Muscle of leg (tissue), 11 donors: ENCODE data around the gene GPR37. TPM values are rescaled to one million over a fixed set of nuclear protein-coding genes. Genes with fewer than 3 reads are reported as not detected.
A peak's percentile ranks its signal among the peaks of the same experiment; 100 is the strongest.

Source experiments
- DNase-seq: peaks from one replicate; pipeline ENCODE4 v3.0.0; 2013
- H3K27ac ChIP-seq: one replicate; pipeline ENCODE4 v1.5.1; 2013; ENCODE audit warnings: mild to moderate bottlenecking, low read length, control low read depth
- H3K27me3 ChIP-seq: one replicate; pipeline ENCODE4 v1.6.1; 2013; ENCODE audit warnings: low read length; ENCODE audit not compliant: control insufficient read depth, insufficient read depth
- H3K36me3 ChIP-seq: one replicate; pipeline ENCODE4 v1.6.1; 2013; ENCODE audit warnings: low read length; ENCODE audit not compliant: control insufficient read depth, insufficient read depth
- H3K4me1 ChIP-seq: one replicate; pipeline ENCODE4 v1.6.1; 2013; ENCODE audit warnings: low read length; ENCODE audit not compliant: control insufficient read depth, insufficient read depth
- H3K4me3 ChIP-seq: one replicate; pipeline ENCODE4 v1.5.1; 2013; ENCODE audit warnings: low read length, control low read depth
- H3K9me3 ChIP-seq: replicated peaks from 2 replicates; pipeline ENCODE4 v1.6.1; 2013; ENCODE audit warnings: low read depth, low read length; ENCODE audit not compliant: control insufficient read depth
- WGBS: methylation state at CpG from one replicate; pipeline ENCODE4 v1.1.5; 2013; ENCODE audit warnings: missing lambda C conversion rate; ENCODE audit not compliant: insufficient coverage; 5-methylcytosine and 5-hydroxymethylcytosine counted together
- polyA plus RNA-seq, 8 donors: library from polyadenylated mRNA; unstranded; fragments of 120-200 nt; gene quantifications; one replicate each; pipeline versions ENCODE4 v1.2.1 to v1.2.3, GENCODE V29; 2013; ENCODE audit warnings: inconsistent platforms in 1 of 8, low replicate concordance in 1 of 8; ENCODE audit not compliant: insufficient read length in 8 of 8, insufficient read depth in 1 of 8
- total RNA-seq: library from RNA; stranded (reverse); fragments of 120-200 nt; gene quantifications from one replicate; pipeline ENCODE4 v1.2.4, GENCODE V29; 2013

GPR37 gene
- total and polyA plus RNA-seq, 9 donors: 14.9 to 54.6 (median 28.9) TPM

GRCh38 chr7:124799448-124799847 is 33.9 kb upstream of the GPR37 start:
- 100% methylated on average over 1 of the region's 6 CpGs for WGBS

GRCh38 chr7:124796771-124797170 is 31.2 kb upstream of the GPR37 start:
- Histone ChIP-seq H3K9me3 (no peaks in the 10 kb centered on the region), H3K36me3 (no peaks in the 10 kb centered on the region), H3K27me3 (no peaks in the 10 kb centered on the region), H3K4me1 (no peaks in the 10 kb centered on the region), H3K4me3 (no peak overlapping the region), H3K27ac (no peak overlapping the region)
- WGBS: no CpG with 5 or more reads among the region's 2 CpGs
- DNase-seq: no peak

More at GRCh38 chr7:124799448-124799847, 33.9 kb upstream of the GPR37 start:
- H3K36me3 ChIP-seq: no peaks in the 10 kb centered on the region
- no peaks in the 10 kb centered on the region for H3K9me3 ChIP-seq
- no peaks in the 10 kb centered on the region for H3K27me3 ChIP-seq
- H3K4me1 ChIP-seq: no peaks in the 10 kb centered on the region
- no peak overlapping the region for H3K4me3 ChIP-seq
- H3K27ac ChIP-seq: no peak overlapping the region
- no peak for DNase-seq

- no peak overlapping the region for H3K27ac ChIP-seq
- DNase-seq: no peak
- H3K9me3 ChIP-seq: no peaks in the 10 kb centered on the region
- H3K4me1 ChIP-seq: no peaks in the 10 kb centered on the region
- H3K36me3 ChIP-seq: no peaks in the 10 kb centered on the region
- no peaks in the 10 kb centered on the region for H3K27me3 ChIP-seq
- no peak overlapping the region for H3K4me3 ChIP-seq
- WGBS: 79% methylated on average over 3 of the region's 3 CpGs
Observed at GRCh38 chr7:124792696-124793095, 27.1 kb upstream of the GPR37 start.

DNA sequence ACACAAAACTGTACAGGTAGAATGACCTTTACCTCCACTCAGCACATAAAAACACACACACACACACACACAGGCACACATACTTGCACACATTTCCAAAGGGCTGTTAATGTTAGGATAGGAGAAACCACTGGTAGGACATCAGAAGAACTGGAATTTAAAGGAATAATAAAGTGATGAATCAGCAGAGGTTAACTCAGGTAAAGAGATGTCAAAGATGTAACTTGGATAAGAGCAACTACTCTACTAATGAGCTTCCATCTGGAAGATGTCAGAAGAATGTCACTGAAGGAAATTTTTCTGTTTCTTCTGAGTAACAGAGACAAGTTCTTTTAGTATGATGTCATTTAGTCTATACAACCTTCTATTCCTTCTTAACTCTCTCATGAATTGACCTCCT is 26.4 kb upstream of the GPR37 start:
- Histone ChIP-seq H3K36me3 (no peaks in the 10 kb centered on the region), H3K27me3 (no peaks in the 10 kb centered on the region), H3K9me3 (no peaks in the 10 kb centered on the region), H3K27ac (no peak overlapping the region), H3K4me3 (no peak overlapping the region), H3K4me1 (no peaks in the 10 kb centered on the region)
- no peak for DNase-seq

DNA sequence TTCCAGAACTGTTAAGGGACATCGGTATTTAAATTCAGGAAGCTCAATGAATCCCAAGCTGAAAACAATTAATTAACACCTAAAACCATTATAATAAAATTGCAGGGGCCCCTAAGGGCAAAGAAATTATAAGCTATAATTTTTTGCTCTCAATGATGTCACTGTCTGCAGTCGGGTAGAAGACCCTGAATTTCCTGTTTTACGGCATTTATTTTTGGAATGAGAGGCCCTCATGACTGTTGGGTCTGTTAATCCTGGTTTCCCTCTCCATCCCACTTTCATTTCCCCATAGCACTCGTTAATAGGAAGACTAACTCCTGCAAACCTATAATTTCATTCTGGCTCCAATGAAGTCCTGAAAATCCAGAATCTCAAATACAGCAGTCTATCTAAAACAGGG is 25.8 kb upstream of the GPR37 start:
- Histone ChIP-seq H3K36me3 (no peaks in the 10 kb centered on the region), H3K9me3 (no peaks in the 10 kb centered on the region), H3K4me1 (no peaks in the 10 kb centered on the region), H3K4me3 (no peak overlapping the region), H3K27me3 (no peaks in the 10 kb centered on the region), H3K27ac (no peak overlapping the region)
- DNase-seq: peak; percentile 1
- WGBS: 73% methylated on average over 1 of the region's 4 CpGs

GRCh38 chr7:124790645-124791044 is 25.1 kb upstream of the GPR37 start:
- H3K4me3 ChIP-seq: no peak overlapping the region
- no peaks in the 10 kb centered on the region for H3K27me3 ChIP-seq
- no peak overlapping the region for H3K27ac ChIP-seq
- DNase-seq: no peak
- H3K36me3 ChIP-seq: no peaks in the 10 kb centered on the region
- H3K4me1 ChIP-seq: no peaks in the 10 kb centered on the region
- H3K9me3 ChIP-seq: no peaks in the 10 kb centered on the region
- WGBS: 70% methylated on average over 2 of the region's 6 CpGs

DNA sequence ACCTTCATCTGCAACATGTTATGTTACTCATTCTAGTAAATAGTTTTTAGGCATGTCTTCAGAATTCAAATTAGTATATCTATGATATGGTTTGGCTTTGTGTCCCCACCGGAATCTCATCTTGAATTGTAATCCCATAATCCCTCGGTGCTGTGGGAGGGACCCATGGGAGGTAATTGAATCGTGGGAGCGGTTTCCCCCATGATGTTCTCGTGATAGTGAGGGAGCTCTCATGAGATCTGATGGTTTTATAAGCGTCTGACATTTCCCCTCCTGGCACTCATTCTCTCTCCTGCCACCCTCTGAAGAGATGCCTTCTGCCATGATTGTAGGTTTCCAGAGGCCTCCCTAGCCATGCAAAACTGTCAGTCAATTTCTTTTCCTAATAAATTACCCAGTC is 20.4 kb upstream of the GPR37 start:
- Histone ChIP-seq H3K36me3 (no peaks in the 10 kb centered on the region), H3K4me1 (no peaks in the 10 kb centered on the region), H3K4me3 (no peak overlapping the region), H3K27me3 (no peaks in the 10 kb centered on the region), H3K27ac (no peak overlapping the region), H3K9me3 (no peaks in the 10 kb centered on the region)
- no peak for DNase-seq
- no CpG with 5 or more reads among the region's 6 CpGs for WGBS

- H3K27ac ChIP-seq: no peak overlapping the region
- no peaks in the 10 kb centered on the region for H3K9me3 ChIP-seq
- peak; percentile 76 for DNase-seq
- WGBS: no CpG with 5 or more reads among the region's 9 CpGs
- no peaks in the 10 kb centered on the region for H3K4me1 ChIP-seq
- H3K36me3 ChIP-seq: no peaks in the 10 kb centered on the region
- no peak overlapping the region for H3K4me3 ChIP-seq
- H3K27me3 ChIP-seq: no peaks in the 10 kb centered on the region
Observed at GRCh38 chr7:124784879-124785818, 19.6 kb upstream of the GPR37 start.

DNA sequence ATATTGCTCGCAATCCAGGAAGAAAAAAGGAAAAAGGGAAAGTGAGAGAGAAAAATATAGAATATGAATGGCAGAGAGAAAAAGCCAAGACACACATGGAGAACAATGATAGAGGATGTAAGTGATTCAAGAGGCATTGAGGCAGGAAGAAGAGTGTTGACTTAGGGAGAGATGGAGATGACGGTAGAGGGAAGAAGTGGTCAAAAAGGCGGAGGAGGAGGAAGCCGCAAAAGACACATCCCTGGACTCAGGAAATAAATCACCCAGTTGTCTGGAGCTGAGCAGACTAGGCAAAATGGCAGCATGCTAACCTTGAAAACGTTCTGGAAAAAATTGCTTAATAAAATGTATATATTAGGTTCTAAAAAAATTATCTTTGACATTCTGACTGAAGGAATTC is 17.7 kb upstream of the GPR37 start:
- 93% methylated on average over 3 of the region's 5 CpGs for whole genome bisulfite sequencing

GRCh38 chr7:124781907-124782734 is 16.5 kb upstream of the GPR37 start:
- no peak for DNase-seq
- Histone ChIP-seq H3K27me3 (no peaks in the 10 kb centered on the region), H3K36me3 (no peaks in the 10 kb centered on the region), H3K9me3 (no peaks in the 10 kb centered on the region), H3K4me1 (no peaks in the 10 kb centered on the region), H3K27ac (no peak overlapping the region), H3K4me3 (no peak overlapping the region)
- WGBS: 51% methylated on average over 4 of the region's 12 CpGs

More for the DNA sequence above, 17.7 kb upstream of the GPR37 start:
- no peak overlapping the region for H3K27ac ChIP-seq
- H3K9me3 ChIP-seq: no peaks in the 10 kb centered on the region
- H3K4me1 ChIP-seq: no peaks in the 10 kb centered on the region
- no peaks in the 10 kb centered on the region for H3K36me3 ChIP-seq
- H3K4me3 ChIP-seq: no peak overlapping the region
- no peaks in the 10 kb centered on the region for H3K27me3 ChIP-seq
- no peak for DNase-seq
